Posterior cingulate gyrus (tissue), 11 donors: ENCODE data around the gene FERD3L.
"Not testable (repeated sequence)": the region's sequence is repeated elsewhere in the genome, so short reads cannot be mapped to it uniquely, and the experiment has no call there.

Experiments
- DNase-seq, 10 donors: peaks; one replicate each; pipeline versions ENCODE4 v3.0.0 to v3.0.0-alpha.2; 2020 to 2021; ENCODE audit warnings: mixed read lengths in 3 of 10
- intact Hi-C: fragments of 100-400 bp; cut with DNase I; formaldehyde crosslinking; loops from one replicate; pipeline ENCODE4 v1.15.1; 2023

Gene FERD3L, protein sequence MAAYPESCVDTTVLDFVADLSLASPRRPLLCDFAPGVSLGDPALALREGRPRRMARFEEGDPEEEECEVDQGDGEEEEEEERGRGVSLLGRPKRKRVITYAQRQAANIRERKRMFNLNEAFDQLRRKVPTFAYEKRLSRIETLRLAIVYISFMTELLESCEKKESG

DNA sequence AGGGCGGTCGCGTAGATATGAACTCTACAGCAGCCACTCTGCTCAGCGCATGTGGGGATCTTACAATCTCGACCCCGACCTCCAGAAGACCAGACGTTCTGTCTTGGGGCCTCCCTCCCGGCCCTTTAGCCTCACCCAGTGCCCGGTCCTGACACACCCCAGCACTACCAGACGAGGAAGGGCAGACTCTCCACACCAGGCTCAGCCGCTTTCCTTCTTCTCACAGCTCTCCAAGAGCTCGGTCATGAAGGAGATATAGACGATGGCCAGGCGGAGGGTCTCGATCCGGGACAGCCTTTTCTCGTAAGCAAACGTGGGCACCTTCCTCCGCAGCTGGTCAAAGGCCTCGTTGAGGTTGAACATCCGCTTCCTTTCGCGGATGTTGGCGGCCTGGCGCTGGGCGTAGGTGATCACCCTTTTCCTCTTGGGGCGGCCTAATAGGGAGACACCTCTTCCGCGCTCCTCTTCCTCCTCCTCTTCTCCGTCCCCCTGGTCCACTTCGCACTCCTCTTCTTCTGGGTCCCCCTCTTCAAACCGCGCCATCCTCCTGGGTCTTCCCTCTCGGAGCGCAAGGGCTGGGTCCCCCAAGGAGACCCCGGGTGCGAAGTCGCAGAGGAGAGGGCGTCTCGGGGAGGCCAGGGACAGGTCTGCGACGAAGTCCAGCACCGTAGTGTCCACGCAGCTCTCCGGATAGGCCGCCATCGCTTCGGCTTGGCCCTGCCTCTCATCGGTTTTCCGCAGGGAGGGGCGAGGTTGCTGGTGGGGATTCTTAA, at the start of gene FERD3L:
TSS of gene FERD3L (minus strand) at position 761 of the 773 bp plus-strand sequence. CDS start at position 702, 59 bp downstream.
- peak in 3 of 10 donors; percentile 45 to 69 (median 66) for DNase-seq
- intact Hi-C loops, result no loop called here

- peak in 2 of 10 donors; percentile 41 to 49 for DNase-seq
- intact Hi-C loops, result not testable (repeated sequence)
Observed at GRCh38 chr7:19194417-19194816, 49.2 kb upstream of the FERD3L start.

DNA sequence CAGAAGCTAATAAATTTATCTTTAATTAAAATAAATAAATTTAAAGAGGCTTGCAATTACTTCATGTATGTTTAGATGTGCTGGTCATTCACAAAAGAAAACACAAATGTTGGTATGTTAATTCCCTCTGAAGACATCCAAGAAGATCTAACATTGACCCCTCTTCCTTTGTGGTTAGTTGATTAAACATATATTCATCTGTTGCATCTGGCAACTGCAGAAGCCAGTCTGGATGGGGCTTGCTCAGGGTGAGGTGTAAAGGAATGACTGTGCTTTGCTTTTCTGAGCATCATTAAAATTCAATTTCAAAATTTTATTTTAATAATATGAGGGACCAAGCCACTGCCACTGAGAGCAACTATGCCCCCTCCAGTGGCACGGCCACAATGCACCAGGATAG, 36.4 kb upstream of the FERD3L start:
- DNase-seq, result no peak
- intact Hi-C loops, result no loop called here

- no peak for DNase-seq
Observed at GRCh38 chr7:19178595-19178994, 33.4 kb upstream of the FERD3L start.

GRCh38 chr7:19177269-19177668, 32.0 kb upstream of the FERD3L start:
- DNase-seq, result no peak
- intact Hi-C loops, result no loop called here

More at GRCh38 chr7:19178595-19178994, 33.4 kb upstream of the FERD3L start:
- intact Hi-C loops, result no loop called here

- intact Hi-C loops, result no loop called here
- DNase-seq, result no peak
Observed at GRCh38 chr7:19175241-19175640, 30.0 kb upstream of the FERD3L start.

DNA sequence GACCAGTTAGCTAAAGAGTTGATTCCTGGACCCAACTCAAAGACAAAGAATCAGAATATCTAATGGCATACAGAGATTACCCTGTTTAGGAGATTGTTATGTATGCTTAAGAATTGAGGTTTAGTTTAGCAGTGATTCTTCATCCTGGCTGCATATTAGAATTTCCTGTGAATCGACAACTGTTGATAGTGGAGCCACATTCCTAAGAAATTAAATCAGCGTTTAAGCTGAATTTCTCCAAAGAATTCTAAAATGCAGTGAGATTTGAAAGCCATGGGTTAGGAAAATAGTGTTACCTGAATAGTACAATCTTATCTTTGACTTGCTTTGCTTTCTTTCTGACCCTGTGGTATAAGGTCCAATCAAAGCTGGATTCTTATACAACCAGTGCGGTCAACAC, 16.4 kb upstream of the FERD3L start:
- DNase-seq, result no peak
- intact Hi-C loops, result no loop called here

- DNase-seq, result no peak
- intact Hi-C loops, result no loop called here
Observed at GRCh38 chr7:19146699-19147098, 1.5 kb upstream of the FERD3L start.

- no peak for DNase-seq
- intact Hi-C loops, result no loop called here
Observed at GRCh38 chr7:19145434-19146115, 354 bp upstream of the FERD3L start.

DNA sequence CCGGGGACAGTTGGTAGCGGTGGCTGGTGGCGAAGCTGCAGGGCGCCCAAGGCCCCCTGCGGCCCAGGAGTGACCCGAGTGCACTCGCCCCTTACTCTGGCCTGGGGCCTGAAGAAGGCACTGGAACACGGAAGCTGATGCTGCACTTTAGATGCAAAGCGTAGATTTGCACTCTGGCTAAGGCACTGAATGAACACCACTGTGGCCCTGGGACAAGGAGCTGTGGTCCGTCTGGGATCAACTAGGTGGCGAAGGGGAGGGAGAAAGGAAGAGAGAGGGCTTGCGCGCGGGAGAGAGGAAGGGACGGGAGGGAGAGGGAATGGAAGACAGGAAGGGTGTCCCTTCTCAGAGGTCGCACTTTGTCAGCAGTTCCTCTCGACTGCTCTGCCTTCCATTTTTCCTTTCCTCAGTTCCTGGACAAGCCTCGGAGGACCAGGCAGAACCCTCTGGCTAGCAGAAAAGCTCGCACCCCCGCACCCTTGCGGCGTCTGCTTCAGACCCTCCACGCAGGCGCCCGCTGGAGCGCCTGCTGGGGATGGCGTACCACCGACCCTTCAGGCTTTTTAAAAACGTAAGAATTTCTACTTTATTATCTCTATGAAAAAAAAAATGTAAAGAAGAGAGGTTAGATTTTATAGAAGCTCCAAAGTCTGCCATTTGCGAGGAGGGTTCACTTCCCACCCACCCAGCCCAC, 1.2 kb downstream of the FERD3L start:
- no peak for DNase-seq

DNA sequence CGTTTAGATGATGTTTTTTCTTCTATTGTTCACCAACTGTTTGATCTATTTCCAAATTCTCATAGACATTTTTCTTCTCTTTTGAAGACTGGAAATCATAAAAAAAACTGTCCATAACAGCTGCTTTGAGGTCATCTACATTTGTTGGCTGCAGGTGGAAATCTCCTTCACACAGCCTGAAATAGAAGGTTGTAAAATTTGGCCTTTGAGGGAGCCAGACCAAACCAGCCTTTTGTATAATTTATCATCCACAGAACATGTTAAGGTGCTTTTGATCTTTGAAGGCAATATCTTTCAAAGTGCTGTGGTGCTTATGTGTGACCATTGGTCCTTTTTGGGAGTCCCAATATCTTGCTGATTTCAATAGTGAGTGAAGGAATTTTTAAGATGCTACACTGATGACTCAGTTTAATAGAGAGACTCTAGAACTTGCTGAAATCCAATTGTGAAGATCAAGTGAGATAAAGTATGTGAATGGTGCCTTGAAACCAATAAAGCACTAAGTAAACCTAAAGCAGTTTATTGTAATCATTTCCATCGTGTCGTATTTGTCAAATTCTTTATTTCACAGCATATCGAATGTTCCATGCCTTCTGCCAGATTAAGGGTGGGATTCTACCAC, 5.4 kb downstream of the FERD3L start:
- intact Hi-C loops, result no loop called here
- DNase-seq, result no peak

More for the DNA sequence above, 1.2 kb downstream of the FERD3L start:
- intact Hi-C loops, result no loop called here

GRCh38 chr7:19133886-19134285, 11.3 kb downstream of the FERD3L start:
- intact Hi-C loops, result no loop called here
- no peak for DNase-seq

DNA sequence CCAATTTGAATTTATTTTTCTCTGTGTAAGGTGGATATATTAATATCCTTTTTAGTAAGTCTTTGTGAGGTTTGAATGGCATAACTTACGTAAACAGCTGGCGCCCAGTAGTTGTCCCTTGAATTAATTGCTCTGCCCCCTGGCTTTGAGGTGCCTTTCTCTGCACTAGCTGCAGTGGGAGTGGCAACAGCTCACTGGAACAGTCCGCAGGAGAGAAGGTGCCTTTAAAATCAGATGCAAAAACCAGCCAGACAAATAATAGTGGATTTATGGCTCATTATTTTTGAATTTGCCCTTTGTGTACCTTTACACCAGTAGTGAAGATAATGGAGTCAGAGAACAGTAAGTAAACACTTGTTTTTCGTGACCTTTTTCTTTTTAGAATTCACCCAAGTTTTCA, 11.8 kb downstream of the FERD3L start:
- no peak for DNase-seq
- intact Hi-C loops, result no loop called here

DNA sequence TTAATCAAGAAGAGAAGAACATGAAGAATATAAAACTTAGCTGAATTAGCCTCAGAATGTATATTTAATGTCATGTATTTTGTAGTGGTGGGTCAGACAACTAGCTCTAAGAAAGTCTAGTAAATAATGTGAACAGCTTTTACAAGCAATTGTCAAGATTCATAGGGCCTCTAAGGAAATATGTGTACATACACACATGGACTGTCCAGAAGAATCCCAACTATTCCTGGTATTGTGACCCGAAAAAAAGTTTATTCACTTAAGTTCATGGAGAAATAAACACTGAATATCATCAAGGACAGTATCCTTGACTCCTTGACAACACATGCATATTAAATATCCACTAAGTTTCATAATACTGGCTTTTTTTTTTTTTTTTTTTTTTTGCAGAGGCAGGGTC, 16.4 kb downstream of the FERD3L start:
- DNase-seq, result no peak
- intact Hi-C loops, result no loop called here

DNA sequence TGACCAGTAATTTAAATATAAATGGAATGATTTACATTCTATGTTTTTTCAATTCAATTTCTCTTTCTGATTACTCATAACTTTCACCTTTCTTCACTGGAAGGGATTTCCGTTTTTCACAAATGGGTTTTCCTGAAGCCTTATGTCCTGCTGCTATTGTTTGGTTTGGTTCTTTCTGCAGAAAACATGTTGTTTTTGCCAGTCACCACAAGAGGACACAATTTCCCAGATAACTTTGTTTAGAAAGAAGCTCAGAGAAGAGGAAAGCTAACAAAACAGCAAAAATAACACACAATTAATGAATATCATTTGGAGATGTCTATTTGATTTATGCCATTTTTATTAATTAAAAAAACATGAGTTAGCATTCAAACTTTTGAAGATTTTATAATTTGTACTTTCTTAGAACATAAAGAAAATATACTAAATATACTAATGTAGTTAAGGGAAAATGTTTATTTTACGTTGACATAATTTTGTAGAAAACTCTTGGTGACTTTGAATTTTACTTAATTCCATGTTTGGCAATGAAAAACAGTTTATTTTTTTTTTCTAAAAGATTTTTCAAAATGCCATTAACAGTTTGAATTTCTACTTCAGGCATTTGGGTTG, 23.1 kb downstream of the FERD3L start:
- DNase-seq, result no peak
- intact Hi-C loops, result loop anchor here (2.0 to 5.0 kb wide), 2 partner anchors 321 to 545 kb away; no protein-coding TSS in a partner anchor

DNA sequence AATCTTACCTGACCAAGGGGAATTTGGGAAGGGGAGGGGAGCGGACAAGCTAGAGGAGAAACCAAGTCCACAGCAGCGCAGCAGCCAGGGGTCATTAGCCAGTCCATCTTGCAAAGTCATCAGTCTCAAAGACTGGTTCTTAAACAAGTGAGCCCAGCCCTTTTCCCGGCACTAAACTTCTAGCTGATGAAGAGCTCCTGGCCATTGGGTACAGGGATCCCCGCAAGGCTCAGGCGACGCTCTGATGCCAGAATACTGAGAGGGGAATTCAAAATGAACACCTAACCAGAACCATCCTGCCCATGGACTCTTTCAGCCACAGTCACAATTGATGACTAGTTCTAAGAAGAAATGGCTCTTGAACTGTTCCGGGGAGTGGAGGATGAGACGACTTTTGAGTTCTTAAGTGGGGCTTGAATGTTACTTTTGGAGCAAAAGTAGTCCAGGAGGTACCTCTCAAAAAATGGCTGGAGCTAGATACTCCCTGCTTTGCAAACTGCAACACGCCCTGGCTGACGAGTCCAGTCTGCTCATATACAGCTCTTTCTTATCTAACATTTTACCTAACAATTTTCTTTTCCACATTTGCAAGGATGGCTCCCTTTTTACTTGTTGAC, 25.2 kb downstream of the FERD3L start:
- no peak for DNase-seq
- intact Hi-C loops, result loop anchor here (5.0 kb wide), 1 partner anchor 547 kb away; no protein-coding TSS in a partner anchor

GRCh38 chr7:19119372-19119771, 25.8 kb downstream of the FERD3L start:
- intact Hi-C loops, result no loop called here
- DNase-seq, result no peak

GRCh38 chr7:19118636-19119371, 26.4 kb downstream of the FERD3L start:
- intact Hi-C loops, result no loop called here
- peak in 3 of 10 donors; percentile 58 to 76 (median 59) for DNase-seq
